ENCODE measurements around the gene CCT7. TPM values are rescaled to one million over a fixed set of nuclear protein-coding genes. Genes with fewer than 3 reads are reported as not detected.

Gene CCT7
- total and polyA plus RNA-seq, 2 donors (not counting 3 experiments of a cell fraction or from before 2014, with no cell fraction given), result 343 to 362 TPM

GRCh38 chr2:73249636-73250035 lies 15.5 kb downstream of the CCT7 start:
- Histone ChIP-seq H3K9me1 (replicated peaks; ENCODE audit: control insufficient read depth, extremely low read depth, insufficient read depth, low read length) (no peaks in the 10 kb centered on the region), H3K9ac (replicated peaks; ENCODE audit: extremely low read depth, insufficient read depth, low read length) (no peak overlapping the region), H3K79me2 (ENCODE audit: control insufficient read depth, insufficient read depth, low read length) (peaks cover 16% of the 10 kb centered on the region), H3K4me3 (replicated peaks in 1 of 3; ENCODE audit: insufficient read depth in 1 of 3, low read depth in 1 of 3, low read length in 3 of 3) (no peak overlapping the region), H3K4me2 (ENCODE audit: insufficient read depth, low read length) (no peak overlapping the region), H3K27me3 (ENCODE audit: control insufficient read depth in 2 of 2, insufficient read depth in 2 of 2, low read length in 2 of 2) (no peaks in the 10 kb centered on the region), H2AFZ (ENCODE audit: low read depth, low read length) (no peak overlapping the region), H4K20me1 (replicated peaks; ENCODE audit: control insufficient read depth, extremely low read depth, insufficient read depth, low read length) (peaks cover 3% of the 10 kb centered on the region), H3K27ac (ENCODE audit: insufficient read depth, low read depth, low read length) (no peak overlapping the region), H3K36me3 (ENCODE audit: control insufficient read depth in 2 of 2, extremely low read depth in 1 of 2, insufficient read depth in 2 of 2, low read length in 2 of 2) (peaks cover 34 to 70% of the 10 kb centered on the region in 2 experiments), H3K9me3 (replicated peaks; ENCODE audit: control insufficient read depth, insufficient read depth, low read length) (no peaks in the 10 kb centered on the region), H3K4me1 (ENCODE audit: control insufficient read depth, extremely low read depth, insufficient read depth, low read length) (no peaks in the 10 kb centered on the region)
- DNase-seq (ENCODE audit: low read depth, low spot score) (no peak), FAIRE-seq (no peak)
- ChIA-PET CTCF (no interaction called here), POLR2A (no interaction called here)
- TF ChIP-seq EZH2 (IDR thresholded peaks at IDR 0.05; ENCODE audit: borderline replicate concordance, low read depth, low read length, severe bottlenecking), result no peak
- TF ChIP-seq POLR2A (IDR thresholded peaks at IDR 0.05; ENCODE audit: low read depth, low read length), result no peak
- no peak for TF ChIP-seq GATA2 (IDR thresholded peaks at IDR 0.05; ENCODE audit: insufficient read depth, insufficient read length, low read depth, low read length)
- TF ChIP-seq, protein P1, sequence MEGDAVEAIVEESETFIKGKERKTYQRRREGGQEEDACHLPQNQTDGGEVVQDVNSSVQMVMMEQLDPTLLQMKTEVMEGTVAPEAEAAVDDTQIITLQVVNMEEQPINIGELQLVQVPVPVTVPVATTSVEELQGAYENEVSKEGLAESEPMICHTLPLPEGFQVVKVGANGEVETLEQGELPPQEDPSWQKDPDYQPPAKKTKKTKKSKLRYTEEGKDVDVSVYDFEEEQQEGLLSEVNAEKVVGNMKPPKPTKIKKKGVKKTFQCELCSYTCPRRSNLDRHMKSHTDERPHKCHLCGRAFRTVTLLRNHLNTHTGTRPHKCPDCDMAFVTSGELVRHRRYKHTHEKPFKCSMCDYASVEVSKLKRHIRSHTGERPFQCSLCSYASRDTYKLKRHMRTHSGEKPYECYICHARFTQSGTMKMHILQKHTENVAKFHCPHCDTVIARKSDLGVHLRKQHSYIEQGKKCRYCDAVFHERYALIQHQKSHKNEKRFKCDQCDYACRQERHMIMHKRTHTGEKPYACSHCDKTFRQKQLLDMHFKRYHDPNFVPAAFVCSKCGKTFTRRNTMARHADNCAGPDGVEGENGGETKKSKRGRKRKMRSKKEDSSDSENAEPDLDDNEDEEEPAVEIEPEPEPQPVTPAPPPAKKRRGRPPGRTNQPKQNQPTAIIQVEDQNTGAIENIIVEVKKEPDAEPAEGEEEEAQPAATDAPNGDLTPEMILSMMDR (IDR thresholded peaks at IDR 0.05; ENCODE audit: extremely low read depth in 1 of 2, insufficient read depth in 1 of 2, low read depth in 1 of 2, low read length in 2 of 2), result no peak
- TF ChIP-seq FOS (IDR thresholded peaks at IDR 0.05; ENCODE audit: borderline replicate concordance, insufficient read depth, low read length), result no peak
- no peak for TF ChIP-seq POLR2AphosphoS5 (IDR thresholded peaks at IDR 0.05; ENCODE audit: insufficient read depth, low read depth, low read length)
- TF ChIP-seq, protein P2, sequence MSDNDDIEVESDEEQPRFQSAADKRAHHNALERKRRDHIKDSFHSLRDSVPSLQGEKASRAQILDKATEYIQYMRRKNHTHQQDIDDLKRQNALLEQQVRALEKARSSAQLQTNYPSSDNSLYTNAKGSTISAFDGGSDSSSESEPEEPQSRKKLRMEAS (IDR thresholded peaks at IDR 0.05; ENCODE audit: insufficient read depth, insufficient read length), result no peak
- TF ChIP-seq JUN (IDR thresholded peaks at IDR 0.05; ENCODE audit: borderline replicate concordance, insufficient read depth, insufficient read length, low read depth), result no peak
- TF ChIP-seq MYC (IDR thresholded peaks at IDR 0.05; ENCODE audit: low read depth, low read length), result no peak
- dilution Hi-C loops (cut with MboI; ENCODE audit: extremely low pct_ligation_motif_present, low sequenced_read_pairs) (no loop called here), intact Hi-C loops (cut with micrococcal nuclease) (no loop called here)
- BruUV-seq (replicated peaks), result no TSS peak

All from endothelial cell of umbilical vein (primary cell).